ENCODE measurements around the gene CNN2.

CNN2 gene

GRCh38 chr19:1049106-1049505, 22.7 kb downstream of the CNN2 start:
- no peak for DNase-seq (ENCODE audit: low spot score)

GRCh38 chr19:1049800-1050199, 23.4 kb downstream of the CNN2 start:
- no peak for DNase-seq (ENCODE audit: low spot score)

- DNase-seq (ENCODE audit: low spot score), result no peak
Measured at GRCh38 chr19:1050989-1051788, 24.8 kb downstream of the CNN2 start.

GRCh38 chr19:1051791-1052190, 25.4 kb downstream of the CNN2 start:
- DNase-seq (ENCODE audit: low spot score), result no peak

- no peak for DNase-seq (ENCODE audit: low spot score)
Measured at GRCh38 chr19:1052349-1052975, 26.1 kb downstream of the CNN2 start.

- no peak for DNase-seq (ENCODE audit: low spot score)
Measured at GRCh38 chr19:1053176-1054101, 27.0 kb downstream of the CNN2 start.

- DNase-seq (ENCODE audit: low spot score), result no peak
Measured at GRCh38 chr19:1054102-1055027, 28.0 kb downstream of the CNN2 start.

GRCh38 chr19:1055028-1055425, 28.6 kb downstream of the CNN2 start:
- DNase-seq (ENCODE audit: low spot score), result no peak

GRCh38 chr19:1055886-1056620, 29.6 kb downstream of the CNN2 start:
- DNase-seq (ENCODE audit: low spot score), result no peak

- DNase-seq (ENCODE audit: low spot score), result no peak
Measured at GRCh38 chr19:1057176-1057855, 30.9 kb downstream of the CNN2 start.

- DNase-seq (ENCODE audit: low spot score), result no peak
Measured at GRCh38 chr19:1058112-1058511, 31.7 kb downstream of the CNN2 start.

- DNase-seq (ENCODE audit: low spot score), result no peak
Measured at GRCh38 chr19:1060689-1061088, 34.3 kb downstream of the CNN2 start.

GRCh38 chr19:1061987-1062386, 35.6 kb downstream of the CNN2 start:
- no peak for DNase-seq (ENCODE audit: low spot score)

GRCh38 chr19:1062387-1063029, 36.1 kb downstream of the CNN2 start:
- DNase-seq (ENCODE audit: low spot score), result no peak

- no peak for DNase-seq (ENCODE audit: low spot score)
Measured at GRCh38 chr19:1063030-1063908, 36.9 kb downstream of the CNN2 start.

- no peak for DNase-seq (ENCODE audit: low spot score)
Measured at GRCh38 chr19:1063909-1064660, 37.7 kb downstream of the CNN2 start.

GRCh38 chr19:1064661-1065605, 38.5 kb downstream of the CNN2 start:
- DNase-seq (ENCODE audit: low spot score), result peak; percentile 65

Data from LoVo (cell line).